ENCODE data around the gene TANGO2.

TANGO2 gene

DNA sequence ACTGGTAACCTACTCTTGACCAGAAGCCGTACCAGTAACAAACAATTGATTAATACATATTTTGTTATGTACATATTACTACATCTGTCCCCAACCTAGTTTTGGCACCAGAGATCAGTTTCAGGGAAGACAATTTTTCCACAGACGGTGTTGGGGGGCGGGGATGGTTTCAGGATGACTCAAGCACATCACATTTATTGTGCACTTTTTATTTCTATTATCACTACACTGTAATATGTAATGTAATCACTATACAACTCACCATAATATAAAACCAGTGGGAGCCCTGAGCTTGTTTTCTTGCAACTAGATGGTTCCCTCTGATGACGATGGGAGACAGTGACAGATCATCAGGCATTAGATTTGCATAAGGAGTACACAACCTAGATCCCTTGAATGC, 74.6 kb downstream of the TANGO2 start:
- no peak overlapping the region for H3K9ac ChIP-seq (ENCODE audit: low read length)
- no peaks in the 10 kb centered on the region for H3K27me3 ChIP-seq (ENCODE audit: insufficient read depth, low read length)
- H3K9me2 ChIP-seq (ENCODE audit: low read depth, low read length): no peaks in the 10 kb centered on the region
- no peaks in the 10 kb centered on the region for H3K4me1 ChIP-seq (ENCODE audit: insufficient read depth, low read length, severe bottlenecking)
- H2AFZ ChIP-seq (ENCODE audit: low read length): no peak overlapping the region
- peaks cover 95% of the 10 kb centered on the region for H3K36me3 ChIP-seq (ENCODE audit: insufficient read depth, low read length)
- H3F3A ChIP-seq (ENCODE audit: insufficient read depth, low read length): no peaks in the 10 kb centered on the region
- no peaks in the 10 kb centered on the region for H3K79me2 ChIP-seq (ENCODE audit: insufficient read depth, low read length)
- H3K4me3 ChIP-seq (ENCODE audit: low read depth, low read length, poor library complexity, severe bottlenecking): no peak overlapping the region
- no peak overlapping the region for H3K4me2 ChIP-seq (ENCODE audit: low read length)
- no peak for TF ChIP-seq EZH2 (IDR thresholded peaks at IDR 0.05; ENCODE audit: borderline replicate concordance, low read length)
- TF ChIP-seq, protein P1, sequence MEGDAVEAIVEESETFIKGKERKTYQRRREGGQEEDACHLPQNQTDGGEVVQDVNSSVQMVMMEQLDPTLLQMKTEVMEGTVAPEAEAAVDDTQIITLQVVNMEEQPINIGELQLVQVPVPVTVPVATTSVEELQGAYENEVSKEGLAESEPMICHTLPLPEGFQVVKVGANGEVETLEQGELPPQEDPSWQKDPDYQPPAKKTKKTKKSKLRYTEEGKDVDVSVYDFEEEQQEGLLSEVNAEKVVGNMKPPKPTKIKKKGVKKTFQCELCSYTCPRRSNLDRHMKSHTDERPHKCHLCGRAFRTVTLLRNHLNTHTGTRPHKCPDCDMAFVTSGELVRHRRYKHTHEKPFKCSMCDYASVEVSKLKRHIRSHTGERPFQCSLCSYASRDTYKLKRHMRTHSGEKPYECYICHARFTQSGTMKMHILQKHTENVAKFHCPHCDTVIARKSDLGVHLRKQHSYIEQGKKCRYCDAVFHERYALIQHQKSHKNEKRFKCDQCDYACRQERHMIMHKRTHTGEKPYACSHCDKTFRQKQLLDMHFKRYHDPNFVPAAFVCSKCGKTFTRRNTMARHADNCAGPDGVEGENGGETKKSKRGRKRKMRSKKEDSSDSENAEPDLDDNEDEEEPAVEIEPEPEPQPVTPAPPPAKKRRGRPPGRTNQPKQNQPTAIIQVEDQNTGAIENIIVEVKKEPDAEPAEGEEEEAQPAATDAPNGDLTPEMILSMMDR (IDR thresholded peaks at IDR 0.05; ENCODE audit: low read length): no peak
- H3K9me3 ChIP-seq (ENCODE audit: low read length): 0 out of 2 replicates have a peak, but pooled peaks cover 3% of the 10 kb centered on the region
- no peak overlapping the region for H3K27ac ChIP-seq (ENCODE audit: low read depth, low read length, poor library complexity, severe bottlenecking)
- H4K20me1 ChIP-seq (ENCODE audit: insufficient read depth, low read length): no peaks in the 10 kb centered on the region

DNA sequence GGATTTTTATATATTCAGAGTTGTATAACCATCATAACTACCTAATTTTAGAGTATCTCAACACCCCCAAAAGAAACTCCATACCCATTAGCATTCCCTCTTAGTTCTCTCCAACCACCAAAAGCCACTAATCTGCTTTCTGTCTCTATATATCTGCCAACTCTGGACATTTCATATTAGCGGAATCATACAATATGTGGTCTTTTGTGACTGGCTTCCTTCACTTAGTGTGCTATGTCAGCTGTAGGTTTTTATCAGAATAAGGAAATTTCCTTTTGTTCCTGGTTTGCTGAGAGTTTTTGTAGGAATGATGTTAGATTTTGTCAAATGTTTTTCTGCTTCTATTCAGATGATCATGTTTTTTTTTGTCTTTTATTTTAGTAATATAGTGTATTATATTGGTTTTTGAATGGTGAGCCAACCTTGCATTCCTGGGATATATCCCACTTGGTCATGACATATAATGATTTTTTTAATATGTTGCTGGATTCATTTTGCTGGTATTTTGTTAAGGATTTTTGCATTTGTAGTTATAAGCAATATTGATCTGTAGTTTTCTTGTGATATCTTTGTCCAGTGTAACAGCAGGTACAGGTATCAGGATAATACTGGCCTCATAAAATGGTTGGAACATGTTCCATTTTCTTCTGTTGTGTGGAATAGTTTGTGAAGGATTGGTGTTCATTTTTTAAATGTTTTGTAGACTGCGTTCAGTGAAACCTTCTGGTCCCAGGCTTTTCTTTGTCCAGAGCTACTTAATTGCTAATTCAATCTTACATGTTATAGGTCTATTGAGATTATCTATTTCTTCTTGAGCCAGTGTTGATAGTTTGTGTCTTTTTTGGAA, 75.9 kb downstream of the TANGO2 start:
- Histone ChIP-seq H3K4me3 (ENCODE audit: low read depth, low read length, poor library complexity, severe bottlenecking) (no peak overlapping the region), H3K36me3 (ENCODE audit: insufficient read depth, low read length) (peaks cover 94% of the 10 kb centered on the region), H3K27ac (ENCODE audit: low read depth, low read length, poor library complexity, severe bottlenecking) (no peak overlapping the region), H3F3A (ENCODE audit: insufficient read depth, low read length) (no peaks in the 10 kb centered on the region), H3K4me2 (ENCODE audit: low read length) (no peak overlapping the region), H2AFZ (ENCODE audit: low read length) (no peak overlapping the region), H3K27me3 (ENCODE audit: insufficient read depth, low read length) (no peaks in the 10 kb centered on the region), H4K20me1 (ENCODE audit: insufficient read depth, low read length) (no peaks in the 10 kb centered on the region), H3K9me2 (ENCODE audit: low read depth, low read length) (no peaks in the 10 kb centered on the region), H3K9me3 (ENCODE audit: low read length) (0 out of 2 replicates have a peak, but pooled peaks cover 3% of the 10 kb centered on the region), H3K9ac (ENCODE audit: low read length) (no peak overlapping the region), H3K4me1 (ENCODE audit: insufficient read depth, low read length, severe bottlenecking) (no peaks in the 10 kb centered on the region), H3K79me2 (ENCODE audit: insufficient read depth, low read length) (no peaks in the 10 kb centered on the region)
- TF ChIP-seq, protein P1 (IDR thresholded peaks at IDR 0.05; ENCODE audit: low read length): no peak
- TF ChIP-seq EZH2 (IDR thresholded peaks at IDR 0.05; ENCODE audit: borderline replicate concordance, low read length): no peak

DNA sequence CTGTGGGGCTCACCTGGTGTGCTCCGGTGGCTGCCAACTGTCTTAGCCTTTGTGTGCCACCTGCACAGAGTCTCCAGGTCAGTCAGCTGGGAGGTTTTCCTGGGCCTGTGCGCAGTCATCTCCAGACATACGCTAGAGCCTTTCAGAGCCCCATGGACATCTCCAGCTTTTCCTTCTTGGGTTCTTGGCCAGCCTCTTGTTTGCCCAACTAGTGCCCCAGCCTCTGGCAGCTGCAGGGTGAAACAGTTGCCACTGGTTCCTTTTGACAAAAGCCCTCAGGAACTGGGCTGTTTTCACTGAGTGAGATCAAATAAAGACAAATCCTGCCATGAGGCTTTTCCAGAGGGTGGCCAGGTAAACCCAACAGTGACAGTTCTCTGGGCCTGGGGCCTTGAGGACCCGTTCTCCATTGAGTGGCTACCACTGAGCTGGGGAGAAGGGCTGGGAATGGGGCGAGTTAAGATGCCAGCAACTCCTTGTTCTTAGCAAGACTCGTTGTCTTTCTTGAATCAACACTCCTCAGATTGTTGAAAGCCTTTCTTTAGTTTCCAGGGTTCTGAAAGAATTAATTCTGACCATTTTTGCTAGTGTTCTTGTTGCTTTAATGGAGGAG, 78.3 kb downstream of the TANGO2 start:
- Histone ChIP-seq H3F3A (ENCODE audit: insufficient read depth, low read length) (no peaks in the 10 kb centered on the region), H4K20me1 (ENCODE audit: insufficient read depth, low read length) (no peaks in the 10 kb centered on the region), H3K9ac (ENCODE audit: low read length) (no peak overlapping the region), H3K4me1 (ENCODE audit: insufficient read depth, low read length, severe bottlenecking) (no peaks in the 10 kb centered on the region), H3K27ac (ENCODE audit: low read depth, low read length, poor library complexity, severe bottlenecking) (no peak overlapping the region), H2AFZ (ENCODE audit: low read length) (no peak overlapping the region), H3K4me3 (ENCODE audit: low read depth, low read length, poor library complexity, severe bottlenecking) (no peak overlapping the region), H3K4me2 (ENCODE audit: low read length) (no peak overlapping the region), H3K36me3 (ENCODE audit: insufficient read depth, low read length) (peaks cover 88% of the 10 kb centered on the region), H3K9me3 (ENCODE audit: low read length) (0 out of 2 replicates have a peak, but pooled peaks cover 3% of the 10 kb centered on the region), H3K79me2 (ENCODE audit: insufficient read depth, low read length) (no peaks in the 10 kb centered on the region), H3K27me3 (ENCODE audit: insufficient read depth, low read length) (no peaks in the 10 kb centered on the region), H3K9me2 (ENCODE audit: low read depth, low read length) (no peaks in the 10 kb centered on the region)
- TF ChIP-seq EZH2 (IDR thresholded peaks at IDR 0.05; ENCODE audit: borderline replicate concordance, low read length): no peak
- TF ChIP-seq, protein P1 (IDR thresholded peaks at IDR 0.05; ENCODE audit: low read length): no peak
